ENCODE measurements around the gene ACE. TPM values are rescaled to one million over a fixed set of nuclear protein-coding genes. Genes with fewer than 3 reads are reported as not detected.

The ACE gene
- total RNA-seq, 1 donor from 2014 or later = 9.6 TPM

- DNase-seq = no peak
Measured at GRCh38 chr17:63491413-63491812, 14.6 kb downstream of the ACE start.

DNA sequence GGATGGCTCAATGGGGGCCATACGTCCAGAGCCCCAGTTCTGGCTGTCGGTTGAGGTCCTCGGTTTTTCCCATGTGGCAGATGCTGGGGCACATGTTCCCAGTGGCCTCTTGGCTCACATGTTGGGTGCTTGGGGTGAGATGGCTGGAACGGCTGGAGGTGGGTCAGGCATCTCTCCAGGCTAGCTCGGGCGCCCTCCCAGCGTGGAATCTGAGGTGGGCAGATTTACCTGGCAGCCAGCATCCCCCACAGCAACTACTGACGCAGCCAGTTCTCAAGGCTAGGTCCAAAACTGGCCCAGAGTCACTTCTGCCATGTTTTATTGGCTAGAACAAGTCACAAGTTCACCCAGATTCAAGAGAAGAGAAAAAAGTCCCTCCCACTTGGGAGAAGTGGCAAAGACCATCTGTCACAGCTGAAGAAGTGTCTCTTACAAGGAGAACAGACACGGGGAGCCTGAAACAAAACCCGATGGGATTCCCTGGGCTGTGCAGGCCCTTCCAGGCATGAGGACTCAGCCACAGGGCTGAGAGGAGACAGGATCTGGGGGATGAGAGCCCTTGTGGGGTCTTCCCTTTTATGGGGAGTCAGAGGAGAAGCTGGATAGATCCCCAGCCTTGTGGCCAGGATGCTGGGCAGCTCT, 15.2 kb downstream of the ACE start:
- peak; percentile 49 for DNase-seq

DNA sequence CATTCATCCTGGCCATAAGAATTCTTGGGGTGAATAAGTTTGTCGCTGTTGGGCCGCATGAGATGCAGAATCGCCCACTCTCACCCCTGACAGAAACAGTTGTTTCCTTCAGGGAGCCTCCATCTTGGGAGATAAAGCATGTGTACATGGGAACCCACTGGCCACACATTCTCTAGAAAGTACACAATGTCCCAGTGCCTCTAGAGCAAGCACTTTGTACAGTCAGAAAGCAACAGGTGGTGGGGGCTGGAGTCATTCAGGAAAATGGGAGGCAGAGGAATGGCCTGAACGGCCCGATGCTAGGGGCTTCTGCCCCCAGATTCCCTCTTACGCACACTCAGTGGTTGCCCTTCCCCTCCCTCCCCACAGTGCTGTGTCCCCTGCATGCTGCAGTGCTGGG, 16.1 kb downstream of the ACE start:
- peak; percentile 24 for DNase-seq

GRCh38 chr17:63493411-63493810, 16.6 kb downstream of the ACE start:
- no peak for DNase-seq

GRCh38 chr17:63494300-63494928, 17.6 kb downstream of the ACE start:
- DNase-seq = no peak

DNA sequence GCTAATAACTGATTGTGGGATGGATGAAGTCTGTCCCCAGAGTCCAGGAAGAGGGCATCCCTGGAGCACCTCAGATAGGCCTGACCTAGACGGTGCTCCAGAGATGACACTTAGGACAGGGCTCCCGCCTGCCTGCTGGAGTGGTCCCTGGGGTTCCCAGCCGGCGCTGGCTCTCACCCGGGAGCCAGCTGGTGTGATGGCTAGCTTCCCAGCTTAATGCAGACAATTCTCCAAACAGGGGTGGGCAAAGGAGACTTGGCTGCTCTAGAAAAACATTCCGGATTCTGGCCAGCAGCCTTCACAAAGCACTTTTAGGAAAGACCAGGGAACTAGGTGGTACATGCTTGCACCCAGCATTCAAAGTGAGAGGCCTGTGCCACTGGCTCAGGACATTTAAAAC, 18.6 kb downstream of the ACE start:
- peak; percentile 67 for DNase-seq

GRCh38 chr17:63496177-63496576, 19.3 kb downstream of the ACE start:
- DNase-seq = no peak

DNA sequence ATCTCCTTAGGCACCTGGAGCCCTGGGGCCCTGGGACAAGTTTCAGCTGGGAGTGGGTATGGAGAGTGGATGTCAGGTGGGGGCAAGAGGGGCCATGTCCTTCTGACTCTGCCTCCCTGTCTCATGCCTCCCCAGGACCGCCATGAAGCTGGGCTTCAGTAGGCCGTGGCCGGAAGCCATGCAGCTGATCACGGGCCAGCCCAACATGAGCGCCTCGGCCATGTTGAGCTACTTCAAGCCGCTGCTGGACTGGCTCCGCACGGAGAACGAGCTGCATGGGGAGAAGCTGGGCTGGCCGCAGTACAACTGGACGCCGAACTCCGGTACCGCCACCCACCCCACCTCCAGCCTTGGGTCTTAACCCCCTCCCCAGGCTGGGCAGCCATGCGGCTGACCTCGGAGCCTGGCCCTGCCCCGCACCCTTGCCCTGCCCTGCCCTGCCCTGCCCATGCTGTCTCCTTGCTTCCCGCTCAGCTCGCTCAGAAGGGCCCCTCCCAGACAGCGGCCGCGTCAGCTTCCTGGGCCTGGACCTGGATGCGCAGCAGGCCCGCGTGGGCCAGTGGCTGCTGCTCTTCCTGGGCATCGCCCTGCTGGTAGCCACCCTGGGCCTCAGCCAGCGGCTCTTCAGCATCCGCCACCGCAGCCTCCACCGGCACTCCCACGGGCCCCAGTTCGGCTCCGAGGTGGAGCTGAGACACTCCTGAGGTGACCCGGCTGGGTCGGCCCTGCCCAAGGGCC, 20.0 kb downstream of the ACE start:
- DNase-seq = no peak

DNA sequence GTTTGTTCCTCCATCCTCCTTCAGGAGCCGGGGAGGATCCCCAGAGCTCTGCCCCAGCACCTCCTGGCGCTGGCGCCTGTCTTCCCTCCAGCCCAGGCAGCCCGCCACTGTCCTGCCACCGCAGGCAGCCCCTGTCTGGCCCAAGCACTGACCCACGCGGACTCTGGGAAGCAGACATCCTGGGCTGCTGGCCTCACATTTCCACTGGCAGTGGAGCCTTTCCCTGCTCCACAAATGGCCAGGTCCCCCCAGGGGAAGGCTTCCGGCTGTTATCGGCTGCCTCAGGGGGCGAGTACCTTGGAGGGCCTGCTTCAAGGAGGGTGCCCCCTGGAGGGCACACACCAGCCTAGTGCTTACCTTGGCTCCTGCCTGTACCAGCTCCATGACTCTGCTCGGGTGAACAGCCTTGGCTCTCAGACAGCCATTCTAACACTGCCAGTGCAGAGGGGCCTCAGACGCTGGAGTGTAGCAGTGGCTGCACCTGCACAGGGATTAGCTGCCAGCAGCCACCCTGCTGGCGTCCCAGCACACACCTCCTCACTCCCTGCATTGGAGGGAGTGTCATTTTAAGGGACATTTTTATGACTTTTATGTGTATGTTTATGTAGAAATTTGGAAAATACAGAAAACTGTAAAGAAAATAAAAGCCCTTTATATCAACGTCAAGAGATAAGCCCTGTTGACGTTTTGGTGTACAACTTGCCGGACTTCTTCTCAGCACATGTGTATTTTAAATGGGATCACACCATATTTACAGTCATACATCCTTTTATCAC, 21.0 kb downstream of the ACE start:
- no peak for DNase-seq

DNA sequence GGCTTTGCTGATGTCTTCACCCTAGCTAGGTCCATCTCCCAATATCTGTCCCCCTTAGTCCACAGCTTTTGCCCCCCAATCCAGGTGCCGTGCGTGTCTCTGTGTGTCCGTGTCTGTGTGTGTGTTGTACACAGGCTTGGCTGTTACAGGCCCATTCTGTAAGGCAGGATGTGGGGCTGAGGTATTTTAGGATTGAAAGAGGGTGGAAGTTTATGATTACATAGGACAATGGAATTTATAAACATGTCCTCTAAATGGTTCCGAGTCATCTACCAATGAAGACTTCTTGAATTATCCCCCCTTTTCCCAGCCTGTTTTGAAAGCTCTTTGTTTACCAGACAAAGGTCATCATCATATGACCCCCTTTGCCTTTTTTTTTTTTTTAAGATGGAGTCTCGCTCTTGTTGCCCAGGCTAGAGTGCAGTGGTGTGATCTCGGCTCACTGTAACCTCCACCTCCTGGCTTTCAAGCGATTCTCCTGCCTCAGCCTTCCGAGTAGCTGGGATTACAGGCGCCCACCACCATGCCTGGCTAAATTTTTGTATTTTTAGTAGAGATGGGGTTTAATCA, 21.9 kb downstream of the ACE start:
- no peak for DNase-seq

- no peak for DNase-seq
Measured at GRCh38 chr17:63500543-63501390, 23.9 kb downstream of the ACE start.

DNA sequence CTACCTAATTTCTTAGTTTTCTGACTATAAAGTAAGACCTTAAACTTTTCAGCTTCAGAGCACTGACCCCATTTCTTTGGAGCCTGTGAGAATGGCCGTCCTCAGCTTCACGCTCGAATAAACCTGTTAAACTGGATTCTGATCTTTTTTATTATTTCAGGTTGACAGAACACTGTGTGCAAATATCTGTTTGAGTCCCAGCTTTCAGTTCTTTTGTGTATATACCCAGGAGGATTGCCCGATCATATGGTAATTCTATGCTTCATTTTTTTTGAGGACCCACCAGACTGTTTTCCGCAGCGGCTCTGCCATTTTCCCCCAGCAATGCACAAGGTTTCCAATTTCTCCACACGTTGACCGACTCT, 26.5 kb downstream of the ACE start:
- DNase-seq = no peak

- no peak for DNase-seq
Measured at GRCh38 chr17:63504261-63504660, 27.4 kb downstream of the ACE start.

GRCh38 chr17:63505341-63505740, 28.5 kb downstream of the ACE start:
- no peak for DNase-seq

DNA sequence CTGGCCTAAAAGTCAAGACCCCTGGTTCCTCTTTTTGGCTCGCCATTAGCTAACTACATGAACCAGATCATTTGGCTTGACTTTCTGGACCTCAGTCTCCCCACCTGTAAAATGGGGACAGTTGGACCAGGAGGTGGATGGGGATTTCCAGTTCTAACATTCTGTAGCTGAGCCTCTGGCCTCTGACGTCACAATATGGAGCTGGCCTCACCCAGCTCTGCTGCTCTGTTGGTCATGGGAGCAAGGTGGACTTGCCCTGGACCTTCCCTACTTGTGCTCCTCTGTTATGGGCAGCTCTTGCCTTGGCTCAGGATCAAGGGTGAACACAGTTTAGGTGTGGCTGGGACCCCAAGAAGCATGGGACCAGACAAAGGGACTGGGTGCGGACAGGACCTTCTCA, 29.8 kb downstream of the ACE start:
- no peak for DNase-seq

- no peak for DNase-seq
Measured at GRCh38 chr17:63511331-63511730, 34.5 kb downstream of the ACE start.

- DNase-seq = no peak
Measured at GRCh38 chr17:63512388-63512787, 35.5 kb downstream of the ACE start.

DNA sequence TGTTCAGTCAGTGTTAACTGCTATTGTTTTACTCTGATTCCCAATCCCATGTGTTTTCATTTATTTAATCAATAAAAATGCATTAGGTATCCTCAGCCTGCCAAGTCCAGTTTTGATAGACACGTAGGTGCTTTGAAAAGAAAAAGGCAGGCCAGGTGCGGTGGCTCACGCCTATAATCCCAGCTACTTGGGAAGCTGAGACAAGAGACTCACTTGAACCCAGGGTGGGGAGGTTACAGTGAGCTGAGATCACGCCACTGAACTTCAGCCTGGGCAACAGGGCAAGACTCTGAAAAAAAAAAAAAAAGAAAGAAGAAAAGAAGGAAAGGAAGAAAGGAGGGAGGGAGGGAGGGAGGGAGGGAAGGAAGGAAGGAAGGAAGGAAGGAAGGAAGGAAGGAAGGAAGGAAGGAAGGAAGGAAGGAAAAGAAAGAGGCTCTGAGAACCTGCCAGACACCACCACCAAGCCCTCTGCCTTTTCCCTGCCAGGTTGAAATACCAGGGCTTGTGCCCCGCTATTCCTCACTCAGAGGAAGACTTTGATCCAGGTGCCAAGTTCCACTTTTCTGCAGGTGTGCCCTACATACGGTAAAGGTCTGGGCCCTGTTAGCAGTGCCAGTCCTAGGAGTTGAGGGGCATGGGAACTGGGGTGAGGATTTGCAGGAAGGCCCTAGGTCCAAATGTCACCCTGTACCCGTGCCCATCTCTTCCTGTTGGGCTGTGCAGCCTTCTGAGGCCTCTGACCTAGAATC, 36.2 kb downstream of the ACE start:
- no peak for DNase-seq

DNA sequence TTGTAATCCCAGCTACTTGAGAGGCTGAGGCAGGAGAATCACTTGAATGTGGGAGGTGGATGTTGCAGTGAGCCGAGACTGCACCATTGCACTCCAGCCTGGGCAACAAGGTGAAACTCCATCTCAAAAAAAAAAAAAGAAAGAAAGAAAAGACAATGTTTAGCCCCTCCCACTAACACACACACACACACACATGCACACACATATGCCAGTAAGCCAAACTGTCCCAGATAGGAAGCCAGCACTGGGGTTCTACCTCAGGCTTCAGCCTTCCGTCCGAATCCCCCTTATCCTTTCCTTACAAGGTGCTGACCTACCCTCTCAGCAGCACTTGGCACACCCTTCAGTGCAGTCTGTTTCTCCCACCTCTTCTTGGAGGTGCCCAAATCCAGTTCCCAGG, 37.6 kb downstream of the ACE start:
- DNase-seq = no peak

DNA sequence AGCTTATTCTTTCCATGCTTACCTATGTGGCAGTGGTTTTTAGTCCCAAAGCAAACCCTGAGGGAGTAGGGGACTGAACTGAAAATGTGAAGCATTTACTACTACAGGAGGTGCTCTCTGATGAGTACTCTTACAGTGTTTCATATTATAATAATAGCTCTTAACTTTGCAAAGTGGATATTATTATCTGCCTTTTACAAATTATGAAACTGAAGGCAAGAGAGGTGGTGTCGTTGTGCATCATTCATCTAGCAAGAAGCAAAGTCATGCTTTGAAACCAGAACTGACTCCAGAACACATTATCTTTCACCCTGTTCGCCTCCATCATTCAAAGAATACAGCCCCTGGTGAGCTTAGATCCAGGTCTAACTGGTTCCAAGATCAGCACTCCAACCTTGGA, 38.1 kb downstream of the ACE start:
- DNase-seq = no peak

- no peak for DNase-seq
Measured at GRCh38 chr17:63515426-63515825, 38.6 kb downstream of the ACE start.
